GM18858 (cell line): ENCODE results near the gene FTO.

Experiments
- ATAC-seq: cut with Tn5 transposase; IDR thresholded peaks from one replicate; pipeline ENCODE4 v1.9.1; 2021; ENCODE audit not compliant: unreplicated experiment

Gene FTO

DNA sequence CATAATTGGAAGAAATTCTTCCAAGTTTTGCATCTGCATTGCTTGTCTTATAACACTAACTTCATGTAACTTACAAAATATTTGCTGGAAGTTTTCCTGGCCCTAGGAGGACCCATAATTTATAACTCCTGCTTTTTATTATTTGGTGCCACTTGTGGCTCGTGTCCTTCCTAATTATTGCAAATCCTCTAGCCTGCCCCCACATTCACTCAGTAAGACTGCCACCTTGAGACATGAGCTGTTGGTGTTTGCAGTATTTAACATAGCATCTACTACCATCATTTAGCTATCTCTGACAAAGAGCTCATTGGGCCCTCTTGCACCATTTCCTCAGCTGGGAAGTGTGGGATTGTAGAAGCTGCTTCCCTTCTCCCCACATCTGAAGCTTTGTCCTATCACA, 49.5 kb downstream of the FTO start:
- ATAC-seq: no peak

- no peak for ATAC-seq
These were observed 51.3 kb downstream of the FTO start for GRCh38 chr16:53755026-53755910.

DNA sequence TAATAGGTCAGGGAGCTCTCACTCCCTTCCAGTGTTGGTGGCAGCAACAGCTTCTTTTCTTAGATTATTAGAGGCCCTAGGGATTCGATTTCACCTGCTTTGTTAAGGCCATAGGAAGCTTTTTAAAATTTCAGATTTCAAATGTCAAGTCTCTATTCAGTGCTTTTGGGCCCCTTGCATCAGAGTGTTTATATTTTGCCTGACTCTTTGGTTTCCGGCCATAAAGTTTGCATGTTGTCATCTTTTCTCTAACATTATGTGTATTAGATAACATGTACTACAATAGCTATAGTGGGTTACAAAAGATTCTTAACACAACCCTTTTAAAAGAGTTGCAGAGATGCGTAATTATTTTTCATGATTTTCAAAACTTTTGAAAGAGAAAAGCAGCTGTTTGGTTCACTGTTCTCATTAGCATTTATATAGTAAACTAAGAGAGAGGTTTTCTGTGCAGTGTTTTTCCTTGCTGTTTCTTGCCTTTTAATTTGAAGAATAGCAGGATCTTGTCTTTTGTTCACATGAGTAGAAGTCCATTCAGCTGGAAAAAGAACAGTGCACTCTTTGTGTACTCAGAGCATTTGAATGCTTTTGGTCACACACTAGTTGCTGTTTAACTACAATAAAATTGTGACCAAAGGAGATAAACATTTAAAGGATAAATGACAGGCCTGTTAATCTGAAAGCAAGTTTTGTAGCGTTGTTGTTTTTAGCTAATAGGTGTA, 52.5 kb downstream of the FTO start:
- ATAC-seq: no peak

GRCh38 chr16:53757971-53758609, 54.1 kb downstream of the FTO start:
- ATAC-seq: no peak

DNA sequence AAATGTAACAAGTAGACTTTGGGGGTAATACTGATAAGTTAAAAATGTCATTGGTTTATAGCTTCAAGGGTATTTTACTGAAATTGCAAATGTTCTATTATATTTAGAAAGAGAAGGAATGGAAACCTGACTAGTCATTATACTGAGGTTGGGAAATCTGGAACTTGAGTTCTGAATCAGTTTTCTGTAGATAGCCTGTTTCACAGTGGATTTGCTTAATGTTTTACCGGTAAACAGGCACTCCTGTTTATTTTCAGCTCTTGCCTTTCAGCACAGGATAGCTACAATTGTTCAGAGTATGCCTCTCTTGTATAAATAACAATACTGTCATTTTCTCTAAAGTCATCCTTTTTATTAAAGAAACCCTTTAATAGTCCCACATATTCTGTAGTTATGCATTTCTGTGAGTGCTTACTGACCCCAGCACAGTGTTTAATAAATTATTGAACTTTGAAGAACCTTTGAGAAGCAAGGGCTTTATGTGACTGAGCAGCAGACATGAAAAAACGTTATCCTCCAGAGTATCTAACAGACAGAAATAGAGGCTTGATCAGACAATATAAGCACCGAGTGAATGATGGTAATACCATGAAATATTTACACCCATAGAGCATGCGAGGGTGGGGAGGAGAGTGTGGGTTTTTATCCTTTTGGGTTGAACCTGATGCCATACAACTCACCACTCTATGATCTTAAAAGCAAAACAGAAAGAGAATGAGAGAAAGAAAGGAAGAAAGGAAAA, 58.2 kb downstream of the FTO start:
- no peak for ATAC-seq

GRCh38 chr16:53766304-53767016, 62.5 kb downstream of the FTO start:
- ATAC-seq: no peak

DNA sequence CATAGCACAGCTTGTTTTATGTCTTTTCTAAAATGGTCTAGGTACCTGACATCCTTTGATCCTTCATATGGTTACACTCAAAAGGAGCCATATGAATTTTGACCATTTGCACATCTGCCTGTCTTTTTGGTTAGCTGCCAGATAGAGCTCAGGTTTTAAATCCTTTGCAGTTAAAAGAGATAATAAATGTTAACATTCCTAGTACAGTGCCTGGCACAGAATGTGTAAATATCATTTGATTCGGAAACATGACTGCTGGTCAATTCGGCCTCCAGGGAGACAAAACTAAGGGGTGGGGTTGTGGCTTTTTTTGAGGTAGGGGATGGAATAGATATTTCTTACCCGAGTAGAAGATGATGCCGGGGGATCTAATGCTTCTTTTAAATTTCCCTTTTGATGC, 64.2 kb downstream of the FTO start:
- no peak for ATAC-seq

DNA sequence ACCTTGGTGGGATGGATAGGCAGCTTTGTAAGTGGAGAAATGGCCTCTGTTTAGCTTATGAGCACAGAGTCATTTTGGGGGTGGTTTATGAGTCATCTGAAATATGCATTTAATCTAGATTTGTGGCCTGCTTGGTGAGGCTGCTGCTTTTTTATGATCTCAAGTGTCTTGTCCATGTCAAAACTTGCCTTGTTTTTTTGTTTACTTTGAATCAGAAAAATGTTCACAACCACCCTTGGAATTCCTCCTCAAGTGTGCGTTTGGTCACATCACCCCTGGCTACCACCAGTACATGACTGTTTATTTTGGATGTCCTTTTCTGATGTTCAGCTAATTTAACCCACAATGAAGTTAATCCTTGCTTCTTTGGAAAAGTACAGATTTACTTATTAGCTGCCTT, 64.6 kb downstream of the FTO start:
- ATAC-seq: no peak

- ATAC-seq: no peak
These were observed 65.2 kb downstream of the FTO start for GRCh38 chr16:53769185-53769584.

DNA sequence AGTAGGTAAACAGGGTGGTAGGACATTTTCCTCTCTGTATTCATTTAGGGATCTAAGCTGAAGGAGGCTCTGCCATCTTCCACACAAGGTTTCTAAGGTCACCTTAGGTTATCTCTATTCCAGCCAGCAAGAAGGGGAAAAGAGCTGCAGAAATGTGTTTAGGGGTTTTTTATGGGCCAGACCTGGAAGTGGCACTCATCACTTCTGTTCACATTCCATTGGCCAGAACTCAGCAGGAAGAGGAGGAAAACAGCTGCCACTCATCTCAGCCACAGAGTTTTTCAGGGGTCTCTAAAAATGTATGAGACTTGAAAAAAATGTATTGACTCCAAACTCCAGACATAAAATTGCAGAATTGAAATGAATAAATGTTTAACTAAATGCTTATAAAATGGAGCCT, 65.8 kb downstream of the FTO start:
- no peak for ATAC-seq

- ATAC-seq: no peak
These were observed 66.7 kb downstream of the FTO start for GRCh38 chr16:53770641-53771040.

DNA sequence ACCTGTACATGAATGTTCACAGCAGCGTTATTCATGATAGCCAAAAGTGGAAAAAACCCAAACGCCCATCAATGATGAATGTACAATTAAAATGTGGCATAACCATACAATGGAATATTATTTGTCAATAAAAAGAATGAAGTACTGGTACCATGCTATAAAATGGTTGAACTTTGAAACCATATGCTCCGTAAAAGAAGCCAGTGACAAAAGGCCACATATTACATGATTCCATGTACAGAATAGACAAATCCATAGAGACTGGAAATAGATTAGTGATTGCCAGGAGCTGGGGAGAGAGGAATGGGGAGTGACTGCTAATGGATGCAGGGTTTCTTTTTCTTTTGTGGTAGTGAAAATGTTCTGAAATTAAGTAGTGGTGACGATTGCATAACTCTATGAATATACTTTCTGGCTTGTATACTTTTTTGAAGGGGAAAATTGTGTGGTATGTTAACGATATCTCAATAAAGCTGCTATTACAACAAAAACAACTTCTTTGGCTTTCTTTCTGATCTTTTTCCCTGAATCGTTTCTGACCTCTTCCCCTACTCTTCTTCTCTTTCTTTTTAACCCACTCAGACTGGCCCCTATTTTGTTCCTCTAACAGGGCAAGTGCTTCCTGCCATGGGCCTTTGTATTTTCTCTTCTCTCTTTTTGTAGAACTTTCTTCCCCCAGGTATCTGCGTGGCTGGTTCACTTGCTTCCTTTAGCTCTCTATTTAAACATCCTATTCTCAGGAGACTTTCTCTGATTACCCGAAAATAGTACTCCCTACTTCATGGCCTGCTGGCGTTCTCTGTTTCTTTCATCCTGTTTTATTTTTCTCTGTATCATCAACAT, 67.9 kb downstream of the FTO start:
- no peak for ATAC-seq

DNA sequence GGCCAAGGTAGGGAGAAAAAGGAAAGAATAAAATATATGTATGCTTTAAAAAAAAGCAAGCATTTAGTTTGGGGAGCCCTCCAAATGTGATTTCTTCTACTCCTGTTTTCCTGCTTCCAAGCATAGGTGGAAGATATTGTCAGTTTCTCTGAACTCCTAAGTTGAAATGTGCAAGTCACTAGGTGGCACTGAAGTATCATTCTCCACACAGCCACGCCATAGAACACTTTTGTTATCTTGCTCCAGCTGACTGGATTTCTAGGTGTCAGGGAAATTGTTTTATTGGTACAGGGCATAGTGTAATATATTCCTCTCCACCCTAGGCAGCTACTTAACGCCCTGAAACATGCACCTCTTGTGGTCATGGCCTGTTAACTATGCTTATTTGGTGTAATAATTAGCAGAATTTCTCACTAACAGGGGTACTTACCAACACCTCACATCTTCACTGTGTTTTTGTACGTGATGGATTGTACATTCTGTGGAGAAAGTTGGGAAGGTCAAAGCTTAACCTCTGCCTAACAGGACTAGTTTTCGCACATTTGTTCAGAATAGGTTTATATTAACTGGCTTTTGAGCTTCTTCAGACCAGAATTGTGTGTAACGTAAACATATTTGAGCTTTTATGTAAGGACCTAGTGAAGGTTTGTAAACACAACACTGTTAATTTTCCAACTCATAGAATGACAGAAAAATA, 69.3 kb downstream of the FTO start:
- ATAC-seq: no peak

GRCh38 chr16:53773881-53774280, 69.9 kb downstream of the FTO start:
- no peak for ATAC-seq

DNA sequence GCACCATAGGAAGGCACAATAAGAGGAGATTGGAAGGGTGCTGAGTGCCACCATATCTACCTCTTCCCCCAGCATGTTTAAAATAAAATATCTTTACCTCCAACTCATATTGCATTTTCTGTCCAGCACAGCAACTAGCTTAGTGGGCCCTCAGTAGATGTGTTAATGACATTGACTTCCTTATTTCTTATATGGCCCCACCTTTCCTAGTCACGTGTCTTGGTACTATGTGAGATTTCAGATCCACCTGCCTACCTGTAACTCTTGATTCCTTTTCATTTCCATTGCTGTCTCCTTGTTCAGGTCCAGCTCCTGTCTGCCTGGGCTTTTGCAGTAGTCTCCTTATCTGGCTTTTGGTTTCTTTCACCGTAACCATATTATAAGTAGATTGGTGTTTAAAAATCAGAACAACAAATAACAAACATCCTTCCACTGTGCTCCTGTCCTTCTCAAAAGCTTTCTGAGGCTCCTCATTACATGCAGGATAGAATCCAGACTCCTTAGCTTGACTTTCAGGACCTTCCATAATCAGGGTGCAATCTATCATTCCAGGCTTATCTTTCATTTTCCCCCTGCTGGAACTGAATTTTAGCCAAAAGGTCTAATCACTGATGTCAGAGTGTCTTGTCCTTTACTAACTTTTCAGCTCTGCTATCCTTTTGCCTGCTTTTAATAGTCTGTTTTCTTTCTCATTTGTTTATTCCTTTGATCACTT, 71.3 kb downstream of the FTO start:
- ATAC-seq: no peak

- ATAC-seq: no peak
These were observed 72.0 kb downstream of the FTO start for GRCh38 chr16:53775821-53776431.

DNA sequence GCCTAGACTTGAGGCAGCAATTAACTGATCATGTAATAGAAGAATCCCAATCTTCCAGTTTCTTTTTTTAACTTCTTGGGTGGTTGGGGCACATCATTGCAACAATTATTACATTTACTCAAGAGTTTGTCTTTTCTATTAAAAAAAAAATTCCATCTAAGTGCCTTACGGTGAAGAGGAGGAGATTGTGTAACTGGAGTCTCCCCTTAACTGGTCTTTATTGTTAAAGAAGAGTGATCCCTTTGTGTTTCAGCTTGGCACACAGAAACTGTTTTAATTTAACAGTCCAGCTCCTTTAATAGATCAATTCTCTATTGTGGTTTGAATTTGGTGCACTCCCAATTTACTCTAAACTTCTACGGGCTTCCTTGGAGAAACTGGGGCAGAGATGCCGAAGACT, 75.2 kb downstream of the FTO start:
- ATAC-seq: no peak

GRCh38 chr16:53780051-53780450, 76.1 kb downstream of the FTO start:
- ATAC-seq: no peak
